ENCODE measurements around the gene NCBP2L. TPM values are rescaled to one million over a fixed set of nuclear protein-coding genes. Genes with fewer than 3 reads are reported as not detected.

NCBP2L gene
- total and polyA plus RNA-seq, 11 donors: not detected

- WGBS, 4 donors: 93 to 97% (median 94%) methylated on average over 3 of the region's 3 CpGs
These were observed 38.0 kb upstream of the NCBP2L start for GRCh38 chrX:107739541-107739940.

DNA sequence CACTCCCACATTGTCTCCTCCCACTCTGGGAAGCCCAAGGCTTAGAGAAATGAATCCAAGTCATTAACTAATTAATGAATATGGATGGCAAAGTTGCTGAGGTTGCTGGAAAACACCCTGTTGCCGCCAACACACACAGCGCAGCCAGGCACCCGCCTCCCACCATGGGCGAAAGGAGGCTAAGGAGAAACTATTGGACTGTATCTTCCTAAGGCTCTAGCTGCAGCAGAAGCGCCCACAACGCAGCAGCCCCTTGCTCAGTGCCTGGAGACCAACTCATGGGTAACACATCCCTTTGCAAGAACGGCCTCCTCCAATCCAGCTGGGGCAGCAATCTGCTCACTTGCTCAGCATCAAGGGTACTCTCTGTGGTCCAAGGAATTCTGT, 36.1 kb upstream of the NCBP2L start:
- peak in 1 of 5 donors; percentile 19 for DNase-seq
- no peak for ATAC-seq
- WGBS, 4 donors: 45 to 66% (median 57%) methylated on average over 5 to 7 of the region's 7 CpGs
- no peaks in the 10 kb centered on the region for H3K36me3 ChIP-seq
- peaks cover 7 to 82% (median 45%) of the 10 kb centered on the region in 12 donors for H3K4me1 ChIP-seq
- H3K27me3 ChIP-seq: peaks cover 0 to 15% (median 0%) of the 10 kb centered on the region in 9 donors
- peak overlapping the region; percentile 68 to 97 (median 90) for H3K27ac ChIP-seq
- TF ChIP-seq CTCF (IDR thresholded peaks at IDR 0.05): no peak
- TF ChIP-seq POLR2A (IDR thresholded peaks at IDR 0.05): no peak
- intact Hi-C loops (cut with DNase I): loop anchor here in 1 of 10 donors (10.0 kb wide), 1 partner anchor 383 kb away; no protein-coding TSS in a partner anchor
- no peaks in the 10 kb centered on the region for H3K9me3 ChIP-seq
- peak overlapping the region in 2 of 12 donors; percentile 26 to 34 for H3K4me3 ChIP-seq

More at GRCh38 chrX:107739541-107739940, 38.0 kb upstream of the NCBP2L start:
- peaks cover 7 to 77% (median 45%) of the 10 kb centered on the region in 12 donors for H3K4me1 ChIP-seq
- no peak for TF ChIP-seq CTCF (IDR thresholded peaks at IDR 0.05)
- TF ChIP-seq POLR2A (IDR thresholded peaks at IDR 0.05): no peak
- peaks cover 0 to 8% (median 0%) of the 10 kb centered on the region in 9 donors for H3K27me3 ChIP-seq
- DNase-seq (no peak), ATAC-seq (no peak)
- peak overlapping the region in 1 of 12 donors; percentile 69 for H3K27ac ChIP-seq
- no peaks in the 10 kb centered on the region for H3K36me3 ChIP-seq
- no peaks in the 10 kb centered on the region for H3K9me3 ChIP-seq
- intact Hi-C loops (cut with DNase I): loop anchor here in 1 of 10 donors (10.0 kb wide), 1 partner anchor 85 kb away; the partner anchor contains the start of gene MID2
- H3K4me3 ChIP-seq: no peak overlapping the region

GRCh38 chrX:107742700-107743191, 34.8 kb upstream of the NCBP2L start:
- 48 to 74% (median 64%) methylated on average over 9 to 23 of the region's 23 CpGs for WGBS, 4 donors

More at GRCh38 chrX:107742700-107743191, 34.8 kb upstream of the NCBP2L start:
- no peaks in the 10 kb centered on the region for H3K9me3 ChIP-seq
- no peaks in the 10 kb centered on the region for H3K36me3 ChIP-seq
- intact Hi-C loops (cut with DNase I): loop anchor here in 1 of 10 donors (10.0 kb wide), 1 partner anchor 382 kb away; no protein-coding TSS in a partner anchor
- H3K4me1 ChIP-seq: peaks cover 7 to 82% (median 44%) of the 10 kb centered on the region in 12 donors
- peak overlapping the region in 8 of 12 donors; percentile 14 to 43 (median 20) for H3K4me3 ChIP-seq
- ATAC-seq: peak in 1 of 4 donors; percentile 3
- no peak for TF ChIP-seq CTCF (IDR thresholded peaks at IDR 0.05)
- no peak for TF ChIP-seq POLR2A (IDR thresholded peaks at IDR 0.05)
- peaks cover 0 to 15% (median 0%) of the 10 kb centered on the region in 9 donors for H3K27me3 ChIP-seq
- H3K27ac ChIP-seq: peak overlapping the region; percentile 82 to 97 (median 90)
- peak in 1 of 5 donors; percentile 64 for DNase-seq

Data from heart left ventricle (tissue), 16 donors.